Esophagus muscularis mucosa (tissue), 4 donors: Measurements from ENCODE around the gene DDA1. TPM values are rescaled to one million over a fixed set of nuclear protein-coding genes. Genes with fewer than 3 reads are reported as not detected.

Experiments
- DNase-seq: peaks from one replicate; pipeline ENCODE4 v3.0.0-alpha.2; 2017; ENCODE audit errors: extremely low spot score
- H3K27ac ChIP-seq, 4 donors: fragments of 200-600 bp; sonication (generic); replicated peaks in 1 of 4; 1 replicate in 3 of 4; 2 replicates in 1 of 4; pipeline ENCODE4 v1.5.1; 2016 to 2019; ENCODE audit warnings: mild to moderate bottlenecking in 1 of 4
- H3K27me3 ChIP-seq, 4 donors: fragments of 200-600 bp; sonication (generic); one replicate each; pipeline versions ENCODE4 v1.5.1 to v1.6.0; 2016 to 2019
- H3K36me3 ChIP-seq, 4 donors: fragments of 200-600 bp; sonication (generic); one replicate each; pipeline ENCODE4 v1.5.1; 2016 to 2019
- H3K4me1 ChIP-seq, 4 donors: fragments of 200-600 bp; sonication (generic); one replicate each; pipeline ENCODE4 v1.5.1; 2016 to 2019
- H3K4me3 ChIP-seq, 4 donors: fragments of 200-600 bp; sonication (generic); 1 replicate in 2 of 4; 2 replicates in 2 of 4; pipeline ENCODE4 v1.5.1; 2016 to 2019; ENCODE audit warnings: mild to moderate bottlenecking in 4 of 4, moderate library complexity in 1 of 4
- H3K9me3 ChIP-seq, 4 donors: fragments of 200-600 bp; sonication (generic); 1 replicate in 3 of 4; 2 replicates in 1 of 4; pipeline ENCODE4 v1.5.1; 2016 to 2019
- CTCF ChIP-seq, 3 experiments: fragments of 200-600 bp in 2 of 3; fragments of 450-650 bp in 1 of 3; sonication (generic) in 2 of 3; IDR thresholded peaks; one replicate each; pipeline ENCODE4 v1.5.1; 2017 to 2019; ENCODE audit warnings: antibody characterized with exemption in 3 of 3, mild to moderate bottlenecking in 2 of 3, moderate library complexity in 1 of 3
- EP300 ChIP-seq: sonication (generic); formaldehyde crosslinking; IDR thresholded peaks from one replicate; pipeline ENCODE4 v1.6.1; 2017; ENCODE audit warnings: antibody characterized with exemption
- POLR2A ChIP-seq: fragments of 450-650 bp; IDR thresholded peaks from one replicate; pipeline ENCODE4 v1.6.1; 2017; ENCODE audit warnings: antibody characterized with exemption, moderate library complexity, mild to moderate bottlenecking, low read depth
- POLR2AphosphoS5 ChIP-seq, 2 donors: sonication (generic); formaldehyde crosslinking; IDR thresholded peaks; one replicate each; pipeline ENCODE4 v1.6.1; 2017; ENCODE audit warnings: antibody characterized with exemption in 2 of 2
- WGBS: methylation state at CpG from one replicate; pipeline ENCODE4 v1.1.5; 2018; 5-methylcytosine and 5-hydroxymethylcytosine counted together
- intact Hi-C: fragments of 100-400 bp; cut with DNase I; formaldehyde crosslinking; loops from one replicate; pipeline ENCODE4 v1.15.1; 2023
- total RNA-seq, 4 donors: library from RNA; depleted of rRNA; stranded (reverse); fragments of >200 nt; gene quantifications; one replicate each; pipeline versions ENCODE4 v1.1.0 to v1.2.1, GENCODE V29; 2016

The DDA1 gene
- total RNA-seq, 4 donors from 2014 or later = 12.0 to 25.4 (median 20.9) TPM

- Histone ChIP-seq H3K9me3 (no peaks in the 10 kb centered on the region), H3K4me3 (peak overlapping the region in 3 of 4 donors; percentile 67 to 93 (median 76)), H3K36me3 (peaks cover 0 to 15% (median 7%) of the 10 kb centered on the region in 4 donors), H3K4me1 (peaks cover 46 to 90% (median 79%) of the 10 kb centered on the region in 4 donors), H3K27ac (peak overlapping the region; percentile 90 to 97 (median 91)), H3K27me3 (peaks cover 0 to 9% (median 0%) of the 10 kb centered on the region in 4 donors)
- no peak for DNase-seq
- intact Hi-C loops = no loop called here
- 57% methylated on average over 12 of the region's 12 CpGs for WGBS
- TF ChIP-seq CTCF (IDR thresholded peaks at IDR 0.05) (no peak), POLR2A (no peak), EP300 (no peak)
Observed at GRCh38 chr19:17304386-17305215, 4.8 kb upstream of the DDA1 start.

GRCh38 chr19:17305216-17305516 lies 4.2 kb upstream of the DDA1 start:
- peak overlapping the region; percentile 64 to 93 (median 72) for H3K4me3 ChIP-seq
- peaks cover 0 to 9% (median 0%) of the 10 kb centered on the region in 4 donors for H3K27me3 ChIP-seq
- H3K27ac ChIP-seq = peak overlapping the region; percentile 90 to 97 (median 91)
- no peak for TF ChIP-seq POLR2A
- no peak for TF ChIP-seq EP300
- TF ChIP-seq POLR2AphosphoS5 (IDR thresholded peaks at IDR 0.05) = no peak
- no peak for TF ChIP-seq CTCF (IDR thresholded peaks at IDR 0.05)
- 0% methylated on average over 5 of the region's 7 CpGs for WGBS
- peaks cover 51 to 92% (median 83%) of the 10 kb centered on the region in 4 donors for H3K4me1 ChIP-seq
- peaks cover 0 to 13% (median 6%) of the 10 kb centered on the region in 4 donors for H3K36me3 ChIP-seq
- no peaks in the 10 kb centered on the region for H3K9me3 ChIP-seq
- DNase-seq = no peak
- intact Hi-C loops = no loop called here

- peak; percentile 98 for DNase-seq
- intact Hi-C loops = no loop called here
- WGBS = 0% methylated on average over 15 of the region's 55 CpGs
- Histone ChIP-seq H3K27ac (peak within 1 kb of the TSS; percentile 90 to 97 (median 91)), H3K36me3 (peaks cover 0 to 8% (median 3%) of the 10 kb centered on the region in 4 donors), H3K4me3 (peak within 1 kb of the TSS; percentile 64 to 93 (median 72)), H3K27me3 (peaks cover 0 to 9% (median 0%) of the 10 kb centered on the region in 4 donors), H3K9me3 (no peaks in the 10 kb centered on the region), H3K4me1 (peaks cover 56 to 92% (median 85%) of the 10 kb centered on the region in 4 donors)
- no peak for TF ChIP-seq POLR2A
- peak; percentile 92 to 96 for TF ChIP-seq POLR2AphosphoS5 (IDR thresholded peaks at IDR 0.05)
- peak; percentile 74 to 84 (median 80) for TF ChIP-seq CTCF (IDR thresholded peaks at IDR 0.05)
- TF ChIP-seq EP300 = no peak
Observed at GRCh38 chr19:17305517-17306284, 3.7 kb upstream of the DDA1 start, which contains the start of gene MRPL34. TSS of gene MRPL34 (plus strand) at chr19:17305872. CDS start at chr19:17305893, 21 bp downstream.

GRCh38 chr19:17306285-17306714 lies 3.1 kb upstream of the DDA1 start:
- TF ChIP-seq POLR2A (no peak), POLR2AphosphoS5 (IDR thresholded peaks at IDR 0.05) (no peak), EP300 (no peak), CTCF (IDR thresholded peaks at IDR 0.05) (no peak)
- H3K9me3 ChIP-seq = no peaks in the 10 kb centered on the region
- H3K27me3 ChIP-seq = peaks cover 0 to 9% (median 0%) of the 10 kb centered on the region in 4 donors
- peak overlapping the region; percentile 90 to 97 (median 91) for H3K27ac ChIP-seq
- no peak for DNase-seq
- intact Hi-C loops = no loop called here
- 6% methylated on average over 22 of the region's 28 CpGs for WGBS
- peaks cover 0 to 2% (median under 1%) of the 10 kb centered on the region in 4 donors for H3K36me3 ChIP-seq
- H3K4me3 ChIP-seq = peak overlapping the region; percentile 64 to 93 (median 72)
- peaks cover 61 to 92% (median 85%) of the 10 kb centered on the region in 4 donors for H3K4me1 ChIP-seq
